HL-60 (cell line): ENCODE measurements around the gene BOK.
"Not testable (repeated sequence)": the region's sequence is repeated elsewhere in the genome, so short reads cannot be mapped to it uniquely, and the experiment has no call there.

Experiments
- DNase-seq, 2 experiments: peaks; one replicate each; pipeline ENCODE4 v3.0.0-alpha.2; 2010 to 2020; ENCODE audit warnings: low read depth in 1 of 2, low spot score in 1 of 2
- H3K27ac ChIP-seq: fragments of 250-450 bp; sonication (Bioruptor Pico); replicated peaks from 2 replicates; pipeline ENCODE4 v1.5.1; 2020; ENCODE audit warnings: mild to moderate bottlenecking, moderate library complexity
- H3K27me3 ChIP-seq: fragments of 250-450 bp; sonication (Bioruptor Pico); 2 replicates; pipeline ENCODE4 v1.5.1; 2021; ENCODE audit warnings: mild to moderate bottlenecking, moderate library complexity; ENCODE audit not compliant: insufficient read depth, poor library complexity, severe bottlenecking
- H3K4me3 ChIP-seq: replicated peaks from 2 replicates; pipeline ENCODE4 v1.5.1; 2011; ENCODE audit warnings: mild to moderate bottlenecking, control low read depth, low read length; ENCODE audit not compliant: insufficient read depth
- CTCF ChIP-seq: IDR thresholded peaks from one replicate; pipeline ENCODE4 v1.5.1; 2011; ENCODE audit warnings: low read length, control low read depth, inconsistent platforms; ENCODE audit not compliant: insufficient read depth
- GABPA ChIP-seq: IDR thresholded peaks from 2 replicates; pipeline ENCODE4 v1.6.1; 2012; ENCODE audit warnings: low read depth
- POLR2AphosphoS5 ChIP-seq: IDR thresholded peaks from 2 replicates; pipeline ENCODE4 v1.6.1; 2012; ENCODE audit warnings: low read depth
- REST ChIP-seq: IDR thresholded peaks from 2 replicates; pipeline ENCODE4 v1.6.1; 2012; ENCODE audit warnings: low read depth; ENCODE audit not compliant: insufficient replicate concordance
- SPI1 ChIP-seq: IDR thresholded peaks from 2 replicates; pipeline ENCODE4 v1.6.1; 2012; ENCODE audit warnings: low read depth, mild to moderate bottlenecking, borderline replicate concordance

Gene BOK

GRCh38 chr2:241571821-241572620 is 13.5 kb downstream of the BOK start:
- H3K4me3 ChIP-seq = no peak overlapping the region
- H3K27me3 ChIP-seq = no peaks in the 10 kb centered on the region
- no peak for TF ChIP-seq GABPA
- no peak for TF ChIP-seq CTCF
- TF ChIP-seq REST = no peak
- TF ChIP-seq POLR2AphosphoS5 = no peak
- no peak for TF ChIP-seq SPI1
- DNase-seq = no peak
- no peak overlapping the region for H3K27ac ChIP-seq

GRCh38 chr2:241572915-241573651 is 14.5 kb downstream of the BOK start:
- not testable (repeated sequence) for H3K4me3 ChIP-seq, DNase-seq, H3K27ac ChIP-seq, H3K27me3 ChIP-seq

GRCh38 chr2:241573741-241574140 is 15.2 kb downstream of the BOK start:
- H3K4me3 ChIP-seq = no peak overlapping the region
- H3K27me3 ChIP-seq = no peaks in the 10 kb centered on the region
- TF ChIP-seq CTCF (no peak), GABPA (no peak), SPI1 (no peak), REST (no peak), POLR2AphosphoS5 (no peak)
- DNase-seq = no peak
- no peak overlapping the region for H3K27ac ChIP-seq

- Histone ChIP-seq H3K27ac (no peak overlapping the region), H3K4me3 (no peak overlapping the region), H3K27me3 (no peaks in the 10 kb centered on the region)
- no peak for DNase-seq
- TF ChIP-seq SPI1 = no peak
- no peak for TF ChIP-seq CTCF
- TF ChIP-seq REST = no peak
- no peak for TF ChIP-seq GABPA
- no peak for TF ChIP-seq POLR2AphosphoS5
Measured at GRCh38 chr2:241574911-241575623, 16.5 kb downstream of the BOK start.
